Measurements from ENCODE around the gene ZNF345.

Gene ZNF345

GRCh38 chr19:36918090-36918489, 67.4 kb downstream of the ZNF345 start:
- DNase-seq, result no peak

All from NCI-H2171 treated with DMSO at 0.1 percent for 48 hours (cell line).